NAMALWA (cell line): ENCODE results near the gene CDC42EP1.
A peak's percentile ranks its signal among the peaks of the same experiment; 100 is the strongest.
"Not testable (repeated sequence)": the region's sequence is repeated elsewhere in the genome, so short reads cannot be mapped to it uniquely, and the experiment has no call there.

Source experiments
- DNase-seq: peaks from one replicate; pipeline ENCODE4 v3.0.0-alpha.2; 2015; ENCODE audit warnings: low spot score

CDC42EP1 gene

GRCh38 chr22:37534445-37534844, 25.8 kb upstream of the CDC42EP1 start:
- no peak for DNase-seq

DNA sequence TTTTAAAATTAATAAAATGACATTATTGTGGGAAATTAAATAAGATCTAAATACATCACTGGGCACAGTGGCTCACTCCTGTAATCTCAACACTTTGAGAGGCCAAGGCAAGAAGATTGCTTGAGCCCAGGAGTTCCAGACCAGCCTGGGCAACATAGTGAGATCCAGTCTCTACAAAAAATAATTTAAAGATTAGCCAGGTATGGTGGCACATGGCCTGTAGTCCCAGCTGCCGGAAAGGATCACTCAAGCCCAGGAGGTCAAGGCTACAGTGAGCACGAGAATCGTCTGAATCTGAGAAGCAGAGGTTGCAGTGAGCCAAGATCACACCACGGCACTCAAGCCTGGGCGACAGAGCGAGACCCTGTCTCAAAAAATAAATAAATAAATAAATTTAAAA, 25.1 kb upstream of the CDC42EP1 start:
- no peak for DNase-seq

- peak; percentile 94 for DNase-seq
Measured at GRCh38 chr22:37538590-37539357, 21.5 kb upstream of the CDC42EP1 start.

DNA sequence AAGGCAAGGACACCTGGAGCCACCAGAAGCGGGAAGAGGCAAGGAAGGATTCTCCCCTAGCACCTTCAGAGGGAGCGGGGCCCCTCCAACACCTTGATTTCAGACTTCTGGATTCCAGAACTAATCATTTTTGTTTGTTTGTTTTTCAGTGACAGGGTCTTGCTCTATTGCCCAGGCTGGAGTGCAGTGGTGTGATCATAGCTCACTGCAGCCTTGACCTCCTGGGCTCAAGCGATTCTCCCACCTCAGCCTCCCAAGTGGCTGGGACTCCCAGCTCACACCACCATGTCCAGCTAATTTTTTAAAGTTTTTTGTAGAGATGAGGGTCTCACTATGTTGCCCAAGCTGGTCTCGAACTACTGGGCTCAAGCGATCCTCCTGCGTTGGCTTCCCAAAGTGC, 20.5 kb upstream of the CDC42EP1 start:
- not testable (repeated sequence) for DNase-seq

DNA sequence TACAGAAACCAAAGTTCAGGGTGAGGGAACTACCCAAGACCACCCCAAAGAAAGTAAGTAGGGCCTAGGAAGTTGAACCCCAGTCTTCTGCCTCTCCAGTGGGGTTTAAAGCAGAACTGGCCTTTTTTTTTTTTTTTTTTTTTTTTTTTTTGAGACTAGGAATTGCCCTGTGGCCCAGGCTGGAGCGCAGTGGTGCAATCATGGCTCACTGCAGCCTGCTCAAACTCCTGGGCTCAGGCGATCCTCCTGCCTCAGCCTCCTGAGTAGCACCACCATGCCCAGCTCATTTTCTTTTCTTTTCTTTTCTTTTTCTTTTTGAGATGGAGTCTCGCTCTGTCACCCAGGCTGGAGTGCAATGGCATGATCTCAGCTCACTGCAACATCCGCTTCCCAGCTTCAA, 17.9 kb upstream of the CDC42EP1 start:
- not testable (repeated sequence) for DNase-seq

GRCh38 chr22:37542959-37543358, 17.3 kb upstream of the CDC42EP1 start:
- no peak for DNase-seq

GRCh38 chr22:37544955-37545702, 15.2 kb upstream of the CDC42EP1 start:
- DNase-seq, result peak; percentile 70

GRCh38 chr22:37545703-37546436, 14.4 kb upstream of the CDC42EP1 start:
- no peak for DNase-seq

DNA sequence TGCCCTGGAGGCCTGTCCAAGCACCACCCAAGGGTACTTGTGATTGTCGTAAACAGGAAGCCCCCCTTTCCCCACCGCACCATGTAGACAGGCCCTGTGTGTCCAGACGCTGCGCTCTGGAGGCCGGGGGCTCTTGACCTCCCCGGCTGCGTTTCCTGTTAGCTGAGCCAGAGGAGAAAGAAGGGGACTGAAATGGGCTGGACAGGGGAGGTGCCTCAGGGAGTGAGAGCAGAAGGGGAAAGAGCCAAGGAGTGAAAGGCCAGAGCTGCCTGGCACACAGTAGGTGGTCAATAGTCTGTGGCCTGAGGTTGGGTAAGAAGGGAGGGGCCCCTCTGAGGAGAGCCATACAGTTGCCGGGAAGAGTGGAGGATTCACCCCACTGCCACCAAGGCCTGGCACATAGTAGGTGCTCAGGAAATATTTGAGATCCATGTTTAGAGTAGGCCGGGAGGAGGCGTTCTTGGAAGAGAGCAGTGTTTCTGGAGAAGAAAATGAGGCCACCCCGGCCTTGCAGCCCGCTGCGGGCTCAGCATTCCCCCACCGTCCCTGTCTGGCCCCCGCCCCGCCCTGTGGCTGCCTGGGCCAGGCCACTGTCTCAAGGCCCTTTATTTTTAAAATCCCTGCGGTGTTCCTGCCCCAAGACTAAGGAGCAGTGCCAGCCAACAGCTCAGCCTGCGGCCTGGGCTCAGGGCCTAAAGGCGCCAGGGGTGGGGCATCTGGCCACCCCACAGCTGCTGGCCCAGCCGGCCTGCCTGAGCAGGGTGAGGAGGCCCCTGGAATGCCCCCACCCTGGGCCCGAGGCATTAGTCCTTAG, 13.6 kb upstream of the CDC42EP1 start:
- DNase-seq, result no peak

DNA sequence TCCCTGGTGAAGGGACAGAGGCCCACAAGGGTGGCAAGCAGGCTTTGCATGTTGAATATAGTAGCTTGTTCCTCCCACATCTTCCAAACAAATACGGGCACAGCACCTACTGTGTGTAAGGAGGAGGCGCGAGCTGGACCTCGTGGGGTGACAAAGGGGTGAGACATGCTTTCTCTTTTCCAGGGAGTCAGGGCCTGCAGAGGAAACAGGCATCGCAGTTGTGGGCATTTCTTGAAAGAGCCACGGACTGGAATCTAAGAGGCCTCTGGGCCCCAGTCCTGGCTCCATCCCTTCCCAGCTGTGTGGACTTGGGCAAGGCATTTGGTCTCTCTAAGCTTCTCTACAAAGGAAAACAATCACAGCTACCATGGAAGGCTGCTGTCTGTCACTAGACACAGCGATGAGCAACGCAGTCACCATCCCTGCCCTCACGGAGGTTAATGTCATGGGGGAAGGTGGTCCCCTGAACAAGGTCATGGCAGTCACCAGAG, 13.0 kb upstream of the CDC42EP1 start:
- DNase-seq, result no peak

- no peak for DNase-seq
Measured at GRCh38 chr22:37549704-37550059, 10.6 kb upstream of the CDC42EP1 start.

GRCh38 chr22:37550921-37551320, 9.4 kb upstream of the CDC42EP1 start:
- not testable (repeated sequence) for DNase-seq

DNA sequence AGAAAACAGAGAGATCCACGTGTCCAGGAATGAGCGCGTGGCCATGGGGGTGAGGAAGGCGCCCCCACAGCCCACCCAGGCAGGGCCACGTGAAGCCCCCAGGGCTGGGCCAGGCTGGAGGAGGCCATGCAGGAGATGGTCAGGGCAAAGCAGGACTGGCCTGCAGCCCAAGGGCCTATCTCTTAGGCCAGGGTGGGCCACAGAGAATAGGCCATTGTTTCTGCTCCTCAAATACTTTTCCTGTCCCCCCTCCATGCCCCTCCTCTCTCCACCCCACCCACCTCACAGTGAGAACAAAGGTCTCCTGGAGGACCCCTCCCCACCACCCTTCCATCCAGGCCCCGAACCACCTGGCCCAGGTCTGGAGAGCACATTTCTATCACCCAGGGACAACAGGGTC, 8.3 kb upstream of the CDC42EP1 start:
- no peak for DNase-seq

DNA sequence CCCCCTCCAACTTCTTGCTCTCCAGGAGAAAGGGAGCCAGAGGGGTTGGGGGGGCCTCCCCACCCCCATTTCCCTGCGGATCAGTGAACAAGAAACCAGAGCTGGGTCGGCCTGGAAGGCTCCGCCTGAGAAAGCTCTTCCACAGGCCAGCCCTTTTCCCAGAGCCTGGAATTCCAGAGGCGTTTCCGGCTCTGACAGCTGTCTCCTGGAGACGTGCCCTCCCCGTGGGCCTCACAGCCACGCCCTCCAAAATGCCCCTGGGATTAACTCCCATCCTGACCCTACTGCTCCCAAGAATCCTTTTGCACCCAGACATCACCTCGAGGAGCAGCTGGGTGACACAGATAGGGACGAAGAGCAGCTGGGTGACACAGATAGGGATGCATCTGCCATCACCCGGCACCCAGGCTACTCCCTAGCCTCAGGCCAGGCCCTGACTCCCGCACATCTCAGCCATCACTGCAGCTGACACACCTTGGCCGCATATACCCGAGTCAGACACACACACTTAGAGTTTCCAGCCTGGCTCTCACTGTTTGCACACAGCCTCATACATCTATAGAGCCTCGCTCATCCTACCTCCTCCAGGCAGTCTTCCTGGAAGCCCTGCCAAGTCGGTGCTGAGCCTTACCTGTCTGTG, 7.6 kb upstream of the CDC42EP1 start:
- DNase-seq, result no peak

DNA sequence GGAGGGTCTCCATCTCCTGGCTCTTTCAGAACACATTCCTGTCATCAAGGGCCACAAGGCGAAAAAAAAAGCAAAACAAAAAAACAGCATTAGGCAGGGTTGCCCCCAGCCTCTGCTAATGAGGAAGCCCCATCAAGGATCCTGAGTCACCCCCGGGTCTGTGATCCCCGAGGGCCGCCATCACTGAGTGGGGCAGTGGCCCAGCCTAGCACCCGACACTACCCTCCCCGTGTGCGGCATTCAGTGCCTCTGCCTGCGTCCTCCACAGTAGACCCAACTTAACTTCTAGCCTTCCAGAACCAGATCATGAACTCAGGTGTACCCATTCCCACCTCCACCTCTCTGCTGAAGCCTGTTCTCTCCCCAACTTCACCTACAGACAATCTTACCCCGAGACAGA, 6.6 kb upstream of the CDC42EP1 start:
- DNase-seq, result no peak

GRCh38 chr22:37555029-37555428, 5.3 kb upstream of the CDC42EP1 start:
- no peak for DNase-seq

- DNase-seq, result no peak
Measured at GRCh38 chr22:37556710-37557109, 3.6 kb upstream of the CDC42EP1 start.

DNA sequence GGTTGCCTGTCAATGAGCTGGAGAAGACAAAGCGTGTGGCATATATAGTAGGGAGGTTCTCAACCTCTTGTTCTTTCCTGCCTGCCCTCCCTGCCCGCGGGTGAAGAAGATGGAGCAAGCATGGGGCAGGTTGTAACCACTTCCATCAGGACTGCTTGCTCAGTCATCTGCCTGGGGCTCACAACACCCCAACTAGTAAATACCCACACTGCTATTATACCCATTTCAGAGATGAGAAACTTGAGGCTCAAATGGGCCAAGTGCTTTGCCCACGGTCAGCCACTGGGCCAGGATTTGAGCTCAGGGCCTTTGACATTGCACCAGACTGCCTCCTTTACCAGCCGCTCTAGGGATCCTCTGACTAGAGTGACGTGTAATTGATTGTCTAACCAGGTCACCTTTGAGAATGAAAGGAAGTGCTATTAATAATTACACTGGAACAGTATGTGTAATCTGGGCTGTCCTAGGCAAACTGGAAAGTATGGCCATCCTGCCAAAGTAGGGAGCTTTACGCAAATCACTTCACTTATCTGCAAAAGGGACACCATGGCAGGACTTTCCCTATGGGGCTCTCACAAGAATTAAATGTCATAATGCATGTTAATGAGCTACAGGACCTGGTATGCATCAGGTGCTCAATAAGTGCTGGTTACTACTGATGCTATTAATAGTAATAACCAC, 2.8 kb upstream of the CDC42EP1 start:
- no peak for DNase-seq

- DNase-seq, result no peak
Measured at GRCh38 chr22:37558815-37559214, 1.5 kb upstream of the CDC42EP1 start.

- no peak for DNase-seq
Measured at GRCh38 chr22:37559521-37559900, 769 bp upstream of the CDC42EP1 start.
